Right kidney (tissue), 9 donors: ENCODE results near the gene ZNF708.
A peak's percentile ranks its signal among the peaks of the same experiment; 100 is the strongest.
"Not testable (repeated sequence)": the region's sequence is repeated elsewhere in the genome, so short reads cannot be mapped to it uniquely, and the experiment has no call there.

ENCODE experiments used
- DNase-seq: peaks from one replicate; pipeline ENCODE4 v3.0.0-alpha.2; 2016
- long read RNA-seq, 8 donors: transcript quantifications; one replicate each; lab custom pipeline, GENCODE V29; 2026

The ZNF708 gene
- long read RNA-seq, donor 1, full-length matches to known transcripts = 3 of 59 reads
- long read RNA-seq, donor 1, partial matches to known transcripts = 56 of 59 reads
- long read RNA-seq, donor 1, other reads (novel, unspliced or antisense) = 0 of 59 reads
- long read RNA-seq, donor 2, full-length matches to known transcripts = 2 of 8 reads
- long read RNA-seq, donor 2, partial matches to known transcripts = 6 of 8 reads
- long read RNA-seq, donor 2, other reads (novel, unspliced or antisense) = 0 of 8 reads
- long read RNA-seq, donor 3, partial matches to known transcripts = 14 of 14 reads
- long read RNA-seq, donor 3, other reads (novel, unspliced or antisense) = 0 of 14 reads
- long read RNA-seq, donor 4, full-length matches to known transcripts = 9 of 45 reads
- long read RNA-seq, donor 4, partial matches to known transcripts = 36 of 45 reads
- long read RNA-seq, donor 4, other reads (novel, unspliced or antisense) = 0 of 45 reads
- long read RNA-seq, donor 5, full-length matches to known transcripts = 2 of 2 reads
- long read RNA-seq, donor 5, partial matches to known transcripts = 0 of 2 reads
- long read RNA-seq, donor 5, other reads (novel, unspliced or antisense) = 0 of 2 reads
- long read RNA-seq, donor 6, full-length matches to known transcripts = 3 of 3 reads
- long read RNA-seq, donor 6, partial matches to known transcripts = 0 of 3 reads
- long read RNA-seq, donor 6, other reads (novel, unspliced or antisense) = 0 of 3 reads
- long read RNA-seq, donor 7 = 0 reads
- long read RNA-seq, donor 8, full-length matches to known transcripts = 5 of 12 reads
- long read RNA-seq, donor 8, partial matches to known transcripts = 0 of 12 reads
- long read RNA-seq, donor 8, other reads (novel, unspliced or antisense) = 7 of 12 reads

- peak; percentile 92 for DNase-seq
These were observed at the start of gene ZNF708 for GRCh38 chr19:21328885-21329605. Gene ZNF708 (minus strand): TSS chr19:21329410. CDS start chr19:21329212, 198 bp downstream.

GRCh38 chr19:21362291-21362690, 33.1 kb upstream of the ZNF708 start:
- no peak for DNase-seq

GRCh38 chr19:21358768-21359451, 29.7 kb upstream of the ZNF708 start, which contains the start of gene ZNF738:
Gene ZNF738 (plus strand): TSS chr19:21359000. CDS start chr19:21359141, 141 bp downstream.
- DNase-seq = peak; percentile 91

GRCh38 chr19:21352830-21353229, 23.6 kb upstream of the ZNF708 start:
- DNase-seq = no peak

- not testable (repeated sequence) for DNase-seq
These were observed 15.6 kb upstream of the ZNF708 start for GRCh38 chr19:21344841-21345240.

- no peak for DNase-seq
These were observed 6.5 kb upstream of the ZNF708 start for GRCh38 chr19:21335721-21336120.

GRCh38 chr19:21328406-21328805, 804 bp downstream of the ZNF708 start:
- DNase-seq = no peak

GRCh38 chr19:21326169-21326568, 3.0 kb downstream of the ZNF708 start:
- DNase-seq = no peak

- DNase-seq = no peak
These were observed 6.2 kb downstream of the ZNF708 start for GRCh38 chr19:21323000-21323399.

GRCh38 chr19:21322528-21322927, 6.7 kb downstream of the ZNF708 start:
- no peak for DNase-seq

- no peak for DNase-seq
These were observed 7.2 kb downstream of the ZNF708 start for GRCh38 chr19:21321996-21322395.

- DNase-seq = no peak
These were observed 8.1 kb downstream of the ZNF708 start for GRCh38 chr19:21321134-21321533.

GRCh38 chr19:21317821-21318220, 11.4 kb downstream of the ZNF708 start:
- DNase-seq = no peak

GRCh38 chr19:21314676-21315075, 14.5 kb downstream of the ZNF708 start:
- DNase-seq = no peak

GRCh38 chr19:21312807-21313206, 16.4 kb downstream of the ZNF708 start:
- not testable (repeated sequence) for DNase-seq

- DNase-seq = no peak
These were observed 20.4 kb downstream of the ZNF708 start for GRCh38 chr19:21308773-21309172.

- DNase-seq = not testable (repeated sequence)
These were observed 22.2 kb downstream of the ZNF708 start for GRCh38 chr19:21306881-21307479.

GRCh38 chr19:21293768-21294167, 35.4 kb downstream of the ZNF708 start:
- DNase-seq = not testable (repeated sequence)

- DNase-seq = no peak
These were observed 59.4 kb downstream of the ZNF708 start for GRCh38 chr19:21269813-21270212.

- no peak for DNase-seq
These were observed 64.3 kb downstream of the ZNF708 start for GRCh38 chr19:21264891-21265290.

- no peak for DNase-seq
These were observed 64.8 kb downstream of the ZNF708 start for GRCh38 chr19:21264416-21264815.
